Neural cell (in vitro differentiated cells): ENCODE results near the gene GDI2. TPM values are rescaled to one million over a fixed set of nuclear protein-coding genes. Genes with fewer than 3 reads are reported as not detected.

Source experiments
- H2AFZ ChIP-seq: fragments of 200-600, 300-800 bp; sonication (generic), shearing (Covaris generic); 2 replicates; pipeline ENCODE4 v1.6.0; 2014; ENCODE audit warnings: low read depth, mild to moderate bottlenecking, antibody characterized with exemption, low read length, moderate library complexity
- H3F3A ChIP-seq: fragments of 200-600 bp; shearing (Covaris generic); 2 replicates; pipeline ENCODE4 v1.6.1; 2016; ENCODE audit warnings: mild to moderate bottlenecking, moderate library complexity, mixed read lengths, antibody characterized with exemption, low read length; ENCODE audit not compliant: insufficient read depth, poor library complexity, severe bottlenecking
- H3K27ac ChIP-seq: fragments of 200-600, 300-800 bp; sonication (generic), shearing (Covaris generic); 2 replicates; pipeline ENCODE4 v1.5.1; 2014; ENCODE audit warnings: mild to moderate bottlenecking, low read length, moderate library complexity
- H3K27me3 ChIP-seq: fragments of 300-800, 200-600 bp; sonication (generic), shearing (Covaris generic); 2 replicates; pipeline ENCODE4 v1.6.0; 2014; ENCODE audit warnings: mild to moderate bottlenecking, low read depth, low read length, moderate library complexity; ENCODE audit not compliant: insufficient read depth
- H3K36me3 ChIP-seq: fragments of 300-800, 200-600 bp; sonication (generic), shearing (Covaris generic); 2 replicates; pipeline ENCODE4 v1.5.1; 2014; ENCODE audit warnings: mild to moderate bottlenecking, antibody characterized with exemption, low read length, moderate library complexity; ENCODE audit not compliant: insufficient read depth
- H3K4me2 ChIP-seq: fragments of 300-800, 200-600 bp; sonication (generic), shearing (Covaris generic); 2 replicates; pipeline ENCODE4 v1.6.0; 2014; ENCODE audit warnings: mild to moderate bottlenecking, low read length
- H3K4me3 ChIP-seq: fragments of 300-800, 200-600 bp; sonication (generic), shearing (Covaris generic); 2 replicates; pipeline ENCODE4 v1.5.1; 2014; ENCODE audit warnings: mild to moderate bottlenecking, low read length, moderate library complexity
- H3K79me2 ChIP-seq: fragments of 200-600 bp; shearing (Covaris generic); replicated peaks from 2 replicates; pipeline ENCODE4 v1.6.0; 2014; ENCODE audit warnings: mild to moderate bottlenecking, low read length, moderate library complexity; ENCODE audit not compliant: insufficient read depth
- H3K9ac ChIP-seq: fragments of 300-800, 200-600 bp; sonication (generic), shearing (Covaris generic); 2 replicates; pipeline ENCODE4 v1.6.1; 2016; ENCODE audit warnings: mild to moderate bottlenecking, low read length, mixed read lengths
- H3K9me2 ChIP-seq: fragments of 200-600 bp; shearing (Covaris generic); 2 replicates; pipeline ENCODE4 v1.6.1; 2016; ENCODE audit warnings: mild to moderate bottlenecking, low read length, mixed read lengths; ENCODE audit not compliant: insufficient read depth
- H3K9me3 ChIP-seq: fragments of 200-600, 300-800 bp; sonication (generic), shearing (Covaris generic); 2 replicates; pipeline ENCODE4 v1.6.1; 2016; ENCODE audit warnings: mild to moderate bottlenecking, mixed run types, low read length, moderate library complexity, mixed read lengths
- H4K20me1 ChIP-seq: fragments of 200-600 bp; shearing (Covaris generic); 2 replicates; pipeline ENCODE4 v1.6.1; 2016; ENCODE audit warnings: mild to moderate bottlenecking, mixed run types; ENCODE audit not compliant: insufficient read depth
- EP300 ChIP-seq: fragments of 450-650 bp; conservative IDR thresholded peaks from 2 replicates; pipeline ENCODE4 v1.6.1; 2014; ENCODE audit warnings: antibody characterized with exemption, mild to moderate bottlenecking, moderate library complexity; ENCODE audit not compliant: poor library complexity, severe bottlenecking
- EZH2 ChIP-seq: fragments of 200-600, 300-800 bp; shearing (Covaris generic), sonication (generic); IDR thresholded peaks from 2 replicates; pipeline ENCODE4 v1.6.1; 2014; ENCODE audit warnings: antibody characterized with exemption, low read length, borderline replicate concordance, mild to moderate bottlenecking; ENCODE audit not compliant: insufficient read depth, poor library complexity, severe bottlenecking
- MXI1 ChIP-seq: fragments of 450-650 bp; conservative IDR thresholded peaks from 2 replicates; pipeline ENCODE4 v1.6.1; 2014; ENCODE audit warnings: antibody characterized with exemption, mild to moderate bottlenecking; ENCODE audit not compliant: poor library complexity, severe bottlenecking
- POLR2AphosphoS5 ChIP-seq: IDR thresholded peaks from 2 replicates; pipeline ENCODE4 v1.6.1; 2012
- RAD21 ChIP-seq: fragments of 450-650 bp; conservative IDR thresholded peaks from 2 replicates; pipeline ENCODE4 v1.6.1; 2014; ENCODE audit warnings: antibody characterized with exemption, mild to moderate bottlenecking, moderate library complexity
- SMC3 ChIP-seq: fragments of 450-650 bp; conservative IDR thresholded peaks from 2 replicates; pipeline ENCODE4 v1.6.1; 2014; ENCODE audit warnings: antibody characterized with exemption, mild to moderate bottlenecking, moderate library complexity; ENCODE audit not compliant: poor library complexity
- TAF1 ChIP-seq: IDR thresholded peaks from 2 replicates; pipeline ENCODE4 v1.6.1; 2012; ENCODE audit warnings: low read depth
- polyA plus RNA-seq: library from polyadenylated mRNA; depleted of rRNA; stranded (reverse); fragments of >200 nt; gene quantifications from 2 replicates; pipeline ENCODE4 v1.2.3, GENCODE V29; 2014
- TF ChIP-seq, protein P1 (sequence below): fragments of 450-650 bp; IDR thresholded peaks from 2 replicates; pipeline ENCODE4 v1.5.1; 2014; ENCODE audit warnings: antibody characterized with exemption, mild to moderate bottlenecking, moderate library complexity; ENCODE audit not compliant: poor library complexity, severe bottlenecking
- TF ChIP-seq, protein P2 (sequence below): IDR thresholded peaks from 2 replicates; pipeline ENCODE4 v1.6.1; 2012; ENCODE audit warnings: borderline replicate concordance

GDI2 gene
- polyA plus RNA-seq, 1 donor from 2014 or later = 352 TPM

DNA sequence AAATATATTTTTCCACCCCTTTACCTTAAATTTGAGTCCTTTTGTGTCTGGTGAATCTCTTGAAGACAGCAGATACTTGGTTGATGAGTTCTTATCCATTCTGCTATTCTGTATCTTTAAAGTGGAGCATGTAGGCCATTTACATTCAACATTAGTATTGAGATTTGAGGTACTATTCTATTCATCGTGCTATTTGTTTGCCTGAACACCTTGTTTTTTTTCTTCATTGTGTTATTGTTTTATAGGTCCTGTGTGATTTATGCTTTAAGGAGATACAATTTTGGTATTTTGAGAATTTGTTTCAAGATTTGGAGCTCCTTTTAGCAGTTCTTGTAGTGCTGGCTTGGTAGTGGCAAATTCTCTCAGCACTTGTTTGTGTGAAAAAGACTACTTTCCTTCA lies 29.9 kb downstream of the GDI2 start:
- H4K20me1 ChIP-seq = no peaks in the 10 kb centered on the region
- peaks cover 28% of the 10 kb centered on the region for H3K79me2 ChIP-seq
- TF ChIP-seq, protein P1, sequence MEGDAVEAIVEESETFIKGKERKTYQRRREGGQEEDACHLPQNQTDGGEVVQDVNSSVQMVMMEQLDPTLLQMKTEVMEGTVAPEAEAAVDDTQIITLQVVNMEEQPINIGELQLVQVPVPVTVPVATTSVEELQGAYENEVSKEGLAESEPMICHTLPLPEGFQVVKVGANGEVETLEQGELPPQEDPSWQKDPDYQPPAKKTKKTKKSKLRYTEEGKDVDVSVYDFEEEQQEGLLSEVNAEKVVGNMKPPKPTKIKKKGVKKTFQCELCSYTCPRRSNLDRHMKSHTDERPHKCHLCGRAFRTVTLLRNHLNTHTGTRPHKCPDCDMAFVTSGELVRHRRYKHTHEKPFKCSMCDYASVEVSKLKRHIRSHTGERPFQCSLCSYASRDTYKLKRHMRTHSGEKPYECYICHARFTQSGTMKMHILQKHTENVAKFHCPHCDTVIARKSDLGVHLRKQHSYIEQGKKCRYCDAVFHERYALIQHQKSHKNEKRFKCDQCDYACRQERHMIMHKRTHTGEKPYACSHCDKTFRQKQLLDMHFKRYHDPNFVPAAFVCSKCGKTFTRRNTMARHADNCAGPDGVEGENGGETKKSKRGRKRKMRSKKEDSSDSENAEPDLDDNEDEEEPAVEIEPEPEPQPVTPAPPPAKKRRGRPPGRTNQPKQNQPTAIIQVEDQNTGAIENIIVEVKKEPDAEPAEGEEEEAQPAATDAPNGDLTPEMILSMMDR = no peak
- TF ChIP-seq, protein P2, sequence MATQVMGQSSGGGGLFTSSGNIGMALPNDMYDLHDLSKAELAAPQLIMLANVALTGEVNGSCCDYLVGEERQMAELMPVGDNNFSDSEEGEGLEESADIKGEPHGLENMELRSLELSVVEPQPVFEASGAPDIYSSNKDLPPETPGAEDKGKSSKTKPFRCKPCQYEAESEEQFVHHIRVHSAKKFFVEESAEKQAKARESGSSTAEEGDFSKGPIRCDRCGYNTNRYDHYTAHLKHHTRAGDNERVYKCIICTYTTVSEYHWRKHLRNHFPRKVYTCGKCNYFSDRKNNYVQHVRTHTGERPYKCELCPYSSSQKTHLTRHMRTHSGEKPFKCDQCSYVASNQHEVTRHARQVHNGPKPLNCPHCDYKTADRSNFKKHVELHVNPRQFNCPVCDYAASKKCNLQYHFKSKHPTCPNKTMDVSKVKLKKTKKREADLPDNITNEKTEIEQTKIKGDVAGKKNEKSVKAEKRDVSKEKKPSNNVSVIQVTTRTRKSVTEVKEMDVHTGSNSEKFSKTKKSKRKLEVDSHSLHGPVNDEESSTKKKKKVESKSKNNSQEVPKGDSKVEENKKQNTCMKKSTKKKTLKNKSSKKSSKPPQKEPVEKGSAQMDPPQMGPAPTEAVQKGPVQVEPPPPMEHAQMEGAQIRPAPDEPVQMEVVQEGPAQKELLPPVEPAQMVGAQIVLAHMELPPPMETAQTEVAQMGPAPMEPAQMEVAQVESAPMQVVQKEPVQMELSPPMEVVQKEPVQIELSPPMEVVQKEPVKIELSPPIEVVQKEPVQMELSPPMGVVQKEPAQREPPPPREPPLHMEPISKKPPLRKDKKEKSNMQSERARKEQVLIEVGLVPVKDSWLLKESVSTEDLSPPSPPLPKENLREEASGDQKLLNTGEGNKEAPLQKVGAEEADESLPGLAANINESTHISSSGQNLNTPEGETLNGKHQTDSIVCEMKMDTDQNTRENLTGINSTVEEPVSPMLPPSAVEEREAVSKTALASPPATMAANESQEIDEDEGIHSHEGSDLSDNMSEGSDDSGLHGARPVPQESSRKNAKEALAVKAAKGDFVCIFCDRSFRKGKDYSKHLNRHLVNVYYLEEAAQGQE = no peak
- TF ChIP-seq SMC3 (no peak), POLR2AphosphoS5 (no peak), EP300 (no peak)
- no peak overlapping the region for H3K27ac ChIP-seq
- H3K4me2 ChIP-seq = no peak overlapping the region
- H3K9me3 ChIP-seq = no peaks in the 10 kb centered on the region
- H3K4me3 ChIP-seq = no peak overlapping the region
- H3K27me3 ChIP-seq = no peaks in the 10 kb centered on the region
- H2AFZ ChIP-seq = no peak overlapping the region
- H3K9ac ChIP-seq = no peak overlapping the region
- H3K36me3 ChIP-seq = peaks cover 25% of the 10 kb centered on the region
- H3F3A ChIP-seq = no peaks in the 10 kb centered on the region
- H3K9me2 ChIP-seq = no peaks in the 10 kb centered on the region

DNA sequence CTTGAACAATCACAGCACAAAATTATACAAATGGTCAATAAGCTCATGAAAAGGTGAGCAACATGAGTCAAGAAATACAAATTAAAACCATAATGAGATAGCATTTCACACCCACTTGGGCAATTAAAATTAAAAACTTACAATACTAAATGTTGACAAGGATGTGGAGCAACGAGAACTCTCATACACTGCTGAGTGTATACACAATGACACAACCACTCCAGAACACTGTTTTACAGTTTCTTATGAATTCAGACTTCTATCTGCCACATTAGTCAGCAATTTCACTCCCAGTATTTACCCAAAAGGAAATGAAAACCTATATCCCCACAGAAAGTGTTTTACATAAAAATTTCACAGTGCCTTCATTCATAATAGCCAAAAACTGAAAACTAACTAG lies 31.1 kb downstream of the GDI2 start:
- no peaks in the 10 kb centered on the region for H4K20me1 ChIP-seq
- H3K27me3 ChIP-seq = no peaks in the 10 kb centered on the region
- H3K9ac ChIP-seq = no peak overlapping the region
- no peak for TF ChIP-seq MXI1
- TF ChIP-seq EP300 = no peak
- no peak for TF ChIP-seq RAD21
- no peak for TF ChIP-seq EZH2
- TF ChIP-seq TAF1 = no peak
- no peak for TF ChIP-seq SMC3
- no peak overlapping the region for H3K4me2 ChIP-seq
- H2AFZ ChIP-seq = no peak overlapping the region
- H3K79me2 ChIP-seq = peaks cover 32% of the 10 kb centered on the region
- no peak overlapping the region for H3K27ac ChIP-seq
- H3K9me2 ChIP-seq = no peaks in the 10 kb centered on the region
- H3K4me3 ChIP-seq = no peak overlapping the region
- peaks cover 25% of the 10 kb centered on the region for H3K36me3 ChIP-seq
- H3K9me3 ChIP-seq = no peaks in the 10 kb centered on the region
- H3F3A ChIP-seq = no peaks in the 10 kb centered on the region

DNA sequence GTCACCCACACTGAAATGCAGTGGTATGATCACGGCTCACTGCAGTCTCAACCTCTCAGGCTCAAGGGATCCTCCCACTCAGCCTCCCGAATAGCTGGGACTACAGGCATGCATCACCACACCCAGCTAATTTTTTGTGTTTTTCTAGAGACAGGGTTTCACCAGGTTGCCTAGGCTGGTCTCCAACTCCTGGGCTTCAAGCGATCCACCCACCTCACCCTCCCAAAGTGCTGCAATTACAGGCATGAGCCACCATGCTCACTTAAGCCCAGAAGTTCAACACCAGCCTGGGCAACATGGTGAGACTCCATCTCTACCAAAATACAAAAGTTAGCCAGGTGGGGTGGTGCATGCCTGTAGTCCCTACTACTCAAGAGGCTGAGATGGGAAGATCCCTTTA lies 33.5 kb downstream of the GDI2 start:
- Histone ChIP-seq H3K27me3 (no peaks in the 10 kb centered on the region), H3K9me3 (no peaks in the 10 kb centered on the region), H2AFZ (no peak overlapping the region), H3F3A (no peaks in the 10 kb centered on the region), H3K9ac (no peak overlapping the region), H3K79me2 (peaks cover 36% of the 10 kb centered on the region), H3K9me2 (no peaks in the 10 kb centered on the region), H3K4me2 (no peak overlapping the region), H4K20me1 (no peaks in the 10 kb centered on the region), H3K27ac (no peak overlapping the region), H3K36me3 (peaks cover 20% of the 10 kb centered on the region), H3K4me3 (no peak overlapping the region)
- TF ChIP-seq RAD21 = no peak
- no peak for TF ChIP-seq SMC3
- no peak for TF ChIP-seq POLR2AphosphoS5
- TF ChIP-seq EZH2 = no peak
- no peak for TF ChIP-seq MXI1
- TF ChIP-seq, protein P2 = no peak
- TF ChIP-seq EP300 = no peak
- no peak for TF ChIP-seq TAF1
- TF ChIP-seq, protein P1 = no peak
